Breast epithelium (tissue), 4 donors: Measurements from ENCODE around the gene SHC1. TPM values are rescaled to one million over a fixed set of nuclear protein-coding genes. Genes with fewer than 3 reads are reported as not detected.

Source experiments
- DNase-seq, 2 donors: peaks; one replicate each; pipeline ENCODE4 v3.0.0-alpha.2; 2019; ENCODE audit warnings: low spot score in 2 of 2
- H3K27ac ChIP-seq, 2 donors: fragments of 200-600 bp; sonication (generic) in 1 of 2; one replicate each; pipeline ENCODE4 v1.5.1; 2016 to 2019; ENCODE audit warnings: mild to moderate bottlenecking in 1 of 2
- H3K27me3 ChIP-seq, 2 donors: fragments of 200-600 bp; sonication (generic) in 1 of 2; one replicate each; pipeline versions ENCODE4 v1.5.1 to v1.6.0; 2017 to 2019; ENCODE audit warnings: control low read depth in 1 of 2, mild to moderate bottlenecking in 1 of 2
- H3K36me3 ChIP-seq: fragments of 200-600 bp; one replicate; pipeline ENCODE4 v1.5.1; 2019
- H3K4me1 ChIP-seq, 2 donors: fragments of 200-600 bp; sonication (generic); one replicate each; pipeline ENCODE4 v1.5.1; 2016 to 2019; ENCODE audit warnings: control low read depth in 1 of 2
- H3K4me3 ChIP-seq, 3 donors: fragments of 200-600 bp; sonication (generic); 1 replicate in 2 of 3; 2 replicates in 1 of 3; pipeline ENCODE4 v1.5.1; 2016 to 2019; ENCODE audit warnings: mild to moderate bottlenecking in 3 of 3, moderate library complexity in 2 of 3
- H3K9me3 ChIP-seq, 2 donors: fragments of 200-600 bp; sonication (generic) in 1 of 2; one replicate each; pipeline ENCODE4 v1.5.1; 2016 to 2019; ENCODE audit warnings: control low read depth in 1 of 2
- POLR2A ChIP-seq: fragments of 450-650 bp; IDR thresholded peaks from one replicate; pipeline ENCODE4 v1.6.1; 2016; ENCODE audit warnings: antibody characterized with exemption, mild to moderate bottlenecking, moderate library complexity
- POLR2AphosphoS5 ChIP-seq, 3 donors: sonication (generic); formaldehyde crosslinking; IDR thresholded peaks; one replicate each; pipeline ENCODE4 v1.6.1; 2017; ENCODE audit warnings: antibody characterized with exemption in 3 of 3
- intact Hi-C: fragments of 100-400 bp; cut with DNase I; formaldehyde crosslinking; loops from one replicate; pipeline ENCODE4 v1.15.1; 2023; ENCODE audit warnings: low total_unique reads
- total RNA-seq, 3 donors: library from RNA; depleted of rRNA; stranded (reverse); fragments of >200 nt; gene quantifications; one replicate each; pipeline ENCODE4 v1.1.0, GENCODE V29; 2016
- TF ChIP-seq, protein P1 (sequence below), 3 donors: fragments of 450-650 bp; IDR thresholded peaks; one replicate each; pipeline ENCODE4 v1.5.1; 2016 to 2017; ENCODE audit warnings: antibody characterized with exemption in 3 of 3, mild to moderate bottlenecking in 3 of 3, moderate library complexity in 3 of 3

The SHC1 gene
- total RNA-seq, 3 donors from 2014 or later: 94.4 to 177 (median 134) TPM

DNA sequence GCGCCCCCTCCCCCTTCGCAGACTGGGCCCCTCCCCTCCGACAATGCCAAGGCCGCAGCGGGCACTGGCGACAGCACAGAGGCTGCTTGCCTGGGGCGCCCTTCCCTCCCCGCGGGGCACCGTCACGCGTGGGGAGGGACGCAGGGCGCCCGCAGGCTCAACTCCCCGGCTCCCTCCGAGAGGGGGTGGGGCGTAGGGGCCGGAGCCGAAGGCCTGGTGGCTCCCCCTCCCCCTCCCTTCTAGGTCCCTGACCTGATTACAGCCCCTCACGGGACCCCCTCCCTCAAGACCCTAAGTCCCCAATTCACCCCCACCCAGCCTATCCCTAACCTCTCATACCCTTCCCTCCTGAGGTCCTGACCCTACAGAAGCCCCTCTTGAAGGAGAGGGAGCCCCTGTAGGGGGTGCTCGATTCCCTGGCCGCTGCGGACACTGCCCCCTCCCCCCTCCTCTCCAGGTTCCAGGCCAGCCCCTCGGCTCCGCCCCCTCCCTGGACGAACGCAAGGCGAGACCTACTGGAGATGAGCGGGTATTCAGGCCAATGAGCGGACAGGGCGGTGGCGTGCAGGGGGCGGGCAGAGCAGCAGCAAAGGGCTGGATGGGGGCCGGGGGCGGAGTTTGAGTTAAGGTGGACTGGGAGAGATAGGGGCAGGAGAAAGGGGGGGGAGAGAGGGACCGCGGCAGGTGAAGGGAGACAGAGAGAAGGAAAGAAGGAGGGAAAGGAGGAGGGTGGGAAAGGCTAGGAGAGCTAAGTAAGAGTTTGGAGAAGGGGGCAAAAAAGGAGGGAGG is 31.3 kb upstream of the SHC1 start:
- H3K4me3 ChIP-seq: peak overlapping the region; percentile 89 to 95 (median 89)
- DNase-seq: peak; percentile 100
- TF ChIP-seq, protein P1, sequence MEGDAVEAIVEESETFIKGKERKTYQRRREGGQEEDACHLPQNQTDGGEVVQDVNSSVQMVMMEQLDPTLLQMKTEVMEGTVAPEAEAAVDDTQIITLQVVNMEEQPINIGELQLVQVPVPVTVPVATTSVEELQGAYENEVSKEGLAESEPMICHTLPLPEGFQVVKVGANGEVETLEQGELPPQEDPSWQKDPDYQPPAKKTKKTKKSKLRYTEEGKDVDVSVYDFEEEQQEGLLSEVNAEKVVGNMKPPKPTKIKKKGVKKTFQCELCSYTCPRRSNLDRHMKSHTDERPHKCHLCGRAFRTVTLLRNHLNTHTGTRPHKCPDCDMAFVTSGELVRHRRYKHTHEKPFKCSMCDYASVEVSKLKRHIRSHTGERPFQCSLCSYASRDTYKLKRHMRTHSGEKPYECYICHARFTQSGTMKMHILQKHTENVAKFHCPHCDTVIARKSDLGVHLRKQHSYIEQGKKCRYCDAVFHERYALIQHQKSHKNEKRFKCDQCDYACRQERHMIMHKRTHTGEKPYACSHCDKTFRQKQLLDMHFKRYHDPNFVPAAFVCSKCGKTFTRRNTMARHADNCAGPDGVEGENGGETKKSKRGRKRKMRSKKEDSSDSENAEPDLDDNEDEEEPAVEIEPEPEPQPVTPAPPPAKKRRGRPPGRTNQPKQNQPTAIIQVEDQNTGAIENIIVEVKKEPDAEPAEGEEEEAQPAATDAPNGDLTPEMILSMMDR (IDR thresholded peaks at IDR 0.05): peak in 2 of 3 donors; percentile 9 to 30
- peak; percentile 83 for TF ChIP-seq POLR2A
- peak in 2 of 3 donors; percentile 61 to 78 for TF ChIP-seq POLR2AphosphoS5 (IDR thresholded peaks at IDR 0.05)
- H3K9me3 ChIP-seq: no peaks in the 10 kb centered on the region
- H3K27ac ChIP-seq: peak overlapping the region; percentile 98 to 99
- H3K27me3 ChIP-seq: no peaks in the 10 kb centered on the region
- peaks cover 16 to 36% of the 10 kb centered on the region in 2 donors for H3K4me1 ChIP-seq
- intact Hi-C loops: no loop called here
- H3K36me3 ChIP-seq: no peaks in the 10 kb centered on the region

DNA sequence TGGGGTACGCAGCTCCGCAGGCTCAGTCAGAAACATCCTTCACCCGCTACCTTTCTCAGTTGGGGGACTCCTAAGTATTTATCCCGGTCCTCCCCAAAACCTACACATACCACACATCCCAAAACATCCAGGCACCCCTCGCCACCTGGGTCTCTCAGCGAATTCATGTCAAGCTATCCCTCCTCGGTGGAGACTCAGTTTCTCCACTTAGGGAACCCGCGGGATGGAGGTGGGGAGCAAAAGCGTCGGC is 30.8 kb upstream of the SHC1 start:
- Histone ChIP-seq H3K4me3 (peak overlapping the region; percentile 89 to 95 (median 89)), H3K9me3 (no peaks in the 10 kb centered on the region), H3K27me3 (no peaks in the 10 kb centered on the region), H3K36me3 (no peaks in the 10 kb centered on the region), H3K27ac (peak overlapping the region; percentile 98 to 99), H3K4me1 (peaks cover 16 to 30% of the 10 kb centered on the region in 2 donors)
- no peak for DNase-seq
- intact Hi-C loops: no loop called here
- TF ChIP-seq, protein P1 (IDR thresholded peaks at IDR 0.05): no peak
- TF ChIP-seq POLR2AphosphoS5 (IDR thresholded peaks at IDR 0.05) (no peak), POLR2A (no peak)

DNA sequence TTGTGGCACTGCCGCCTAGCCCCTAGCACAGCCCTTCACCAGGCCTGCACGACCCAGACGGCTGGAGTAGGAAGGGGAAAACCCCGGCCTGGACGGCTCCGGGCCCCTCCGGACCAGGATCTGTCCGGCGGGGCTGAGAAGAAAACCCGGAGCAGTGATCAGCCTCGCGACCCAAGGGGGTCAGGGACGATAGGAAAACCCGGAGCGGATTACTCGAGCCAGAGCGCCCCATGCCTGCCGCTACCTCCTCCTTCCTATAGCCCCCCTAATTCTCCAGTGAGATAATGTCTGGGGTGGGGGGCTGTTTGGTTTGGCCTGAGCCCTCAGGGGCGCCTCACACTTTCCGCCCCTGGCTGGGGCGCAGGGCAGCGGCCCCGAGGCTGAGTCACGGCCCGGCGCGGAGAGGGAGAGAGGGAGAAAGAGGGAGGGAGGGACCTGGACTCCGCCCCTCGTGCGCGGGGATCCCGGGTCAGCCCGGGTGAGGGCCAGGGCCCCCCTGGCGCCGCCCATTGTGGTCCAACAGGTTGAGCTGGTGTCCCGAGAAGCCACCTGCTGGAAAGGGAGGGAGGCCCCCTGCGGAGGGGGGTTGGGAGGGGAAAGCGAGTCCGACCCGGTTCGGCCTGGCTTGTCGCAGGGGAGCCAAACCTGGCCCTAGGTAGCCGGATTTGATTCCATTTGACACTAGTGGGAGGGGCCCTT is 30.3 kb upstream of the SHC1 start:
- intact Hi-C loops: no loop called here
- Histone ChIP-seq H3K9me3 (no peaks in the 10 kb centered on the region), H3K4me1 (peaks cover 16 to 27% of the 10 kb centered on the region in 2 donors), H3K36me3 (no peaks in the 10 kb centered on the region), H3K27ac (peak overlapping the region; percentile 98 to 99), H3K4me3 (peak overlapping the region; percentile 89 to 95 (median 89)), H3K27me3 (no peaks in the 10 kb centered on the region)
- DNase-seq: peak; percentile 98 to 99
- TF ChIP-seq POLR2AphosphoS5 (IDR thresholded peaks at IDR 0.05) (peak; percentile 70 to 91 (median 89)), POLR2A (peak; percentile 82)
- TF ChIP-seq, protein P1 (IDR thresholded peaks at IDR 0.05): peak in 1 of 3 donors; percentile 18

DNA sequence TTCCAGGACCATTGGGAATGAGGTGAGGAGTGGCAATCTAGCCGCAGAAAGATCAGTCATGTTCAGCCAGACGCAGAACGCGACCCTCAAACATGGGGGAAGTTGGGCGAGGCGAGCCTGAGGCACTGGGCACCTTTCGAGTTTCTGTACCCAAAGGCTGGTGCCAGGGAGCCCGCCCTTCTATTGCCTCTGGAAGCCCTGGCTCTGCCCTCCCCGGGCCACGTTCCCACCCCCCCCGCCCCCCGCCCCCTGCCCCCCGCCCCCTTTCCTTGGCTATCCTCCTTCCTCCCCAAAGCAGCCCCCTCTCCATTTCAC is 29.8 kb upstream of the SHC1 start:
- H3K9me3 ChIP-seq: no peaks in the 10 kb centered on the region
- TF ChIP-seq, protein P1 (IDR thresholded peaks at IDR 0.05): no peak
- TF ChIP-seq POLR2A (no peak), POLR2AphosphoS5 (IDR thresholded peaks at IDR 0.05) (no peak)
- H3K4me1 ChIP-seq: peaks cover 16 to 22% of the 10 kb centered on the region in 2 donors
- H3K36me3 ChIP-seq: no peaks in the 10 kb centered on the region
- peak overlapping the region; percentile 98 to 99 for H3K27ac ChIP-seq
- no peaks in the 10 kb centered on the region for H3K27me3 ChIP-seq
- intact Hi-C loops: no loop called here
- H3K4me3 ChIP-seq: peak overlapping the region; percentile 89 to 95 (median 89)
- no peak for DNase-seq
